Endothelial cell (in vitro differentiated cells): ENCODE measurements around the gene CNKSR1. TPM values are rescaled to one million over a fixed set of nuclear protein-coding genes. Genes with fewer than 3 reads are reported as not detected.
A peak's percentile ranks its signal among the peaks of the same experiment; 100 is the strongest.

Experiments
- DNase-seq: peaks from one replicate; pipeline ENCODE4 v3.0.0; 2021; ENCODE audit warnings: low spot score
- H3K27ac Mint-ChIP-seq: one replicate; pipeline ENCODE4 v1.8.0; 2021; ENCODE audit warnings: mixed read lengths, inconsistent platforms; ENCODE audit not compliant: unreplicated experiment
- H3K27me3 Mint-ChIP-seq: one replicate; pipeline ENCODE4 v1.8.0; 2021; ENCODE audit warnings: mild to moderate bottlenecking, moderate library complexity, mixed read lengths, inconsistent platforms; ENCODE audit not compliant: unreplicated experiment
- H3K36me3 Mint-ChIP-seq: one replicate; pipeline ENCODE4 v1.8.0; 2021; ENCODE audit warnings: mild to moderate bottlenecking, low read depth, mixed read lengths, inconsistent platforms; ENCODE audit not compliant: unreplicated experiment
- H3K4me1 Mint-ChIP-seq: one replicate; pipeline ENCODE4 v1.8.0; 2021; ENCODE audit warnings: mild to moderate bottlenecking, mixed read lengths, inconsistent platforms; ENCODE audit not compliant: unreplicated experiment
- H3K4me3 Mint-ChIP-seq: one replicate; pipeline ENCODE4 v1.8.0; 2021; ENCODE audit warnings: mild to moderate bottlenecking, mixed read lengths, inconsistent platforms; ENCODE audit not compliant: unreplicated experiment
- H3K9me3 Mint-ChIP-seq: one replicate; pipeline ENCODE4 v1.8.0; 2021; ENCODE audit warnings: mixed read lengths, inconsistent platforms; ENCODE audit not compliant: unreplicated experiment
- CTCF ChIP-seq: fragments of 200-600 bp; sonication (generic); IDR thresholded peaks from one replicate; pipeline ENCODE4 v1.5.0; 2021; ENCODE audit warnings: antibody characterized with exemption; ENCODE audit not compliant: unreplicated experiment
- total RNA-seq: library from RNA; stranded (reverse); fragmentation: NEBNext Ultra II Directional; extraction: Animal tissue kit (Norgen Biotek cat#: 25700); gene quantifications from one replicate; pipeline ENCODE4 v1.2.1, GENCODE V29; 2021; ENCODE audit not compliant: unreplicated experiment

The CNKSR1 gene
- total RNA-seq, 1 donor from 2014 or later = 10.0 TPM

- DNase-seq = no peak
Observed at GRCh38 chr1:26184883-26185282, 7.6 kb downstream of the CNKSR1 start.

GRCh38 chr1:26187882-26188281 is 10.6 kb downstream of the CNKSR1 start:
- TF ChIP-seq CTCF = no peak
- Mint-ChIP-seq H3K27me3 (no peaks in the 10 kb centered on the region), H3K4me1 (no peaks in the 10 kb centered on the region)

More at GRCh38 chr1:26184883-26185282, 7.6 kb downstream of the CNKSR1 start:
- no peaks in the 10 kb centered on the region for H3K9me3 Mint-ChIP-seq
- H3K27me3 Mint-ChIP-seq = no peaks in the 10 kb centered on the region
- no peak overlapping the region for H3K27ac Mint-ChIP-seq
- TF ChIP-seq CTCF = no peak
- H3K36me3 Mint-ChIP-seq = peaks cover 15% of the 10 kb centered on the region
- H3K4me1 Mint-ChIP-seq = no peaks in the 10 kb centered on the region
- no peak overlapping the region for H3K4me3 Mint-ChIP-seq

GRCh38 chr1:26188477-26188876 is 11.2 kb downstream of the CNKSR1 start:
- no peak for TF ChIP-seq CTCF
- Mint-ChIP-seq H3K36me3 (peaks cover 10% of the 10 kb centered on the region), H3K27ac (no peak overlapping the region), H3K4me1 (no peaks in the 10 kb centered on the region), H3K9me3 (no peaks in the 10 kb centered on the region), H3K4me3 (no peak overlapping the region), H3K27me3 (no peaks in the 10 kb centered on the region)
- DNase-seq = no peak

More at GRCh38 chr1:26187882-26188281, 10.6 kb downstream of the CNKSR1 start:
- Mint-ChIP-seq H3K9me3 (no peaks in the 10 kb centered on the region), H3K36me3 (peaks cover 10% of the 10 kb centered on the region), H3K27ac (no peak overlapping the region), H3K4me3 (no peak overlapping the region)
- no peak for DNase-seq

GRCh38 chr1:26189331-26189730 is 12.0 kb downstream of the CNKSR1 start:
- DNase-seq = no peak
- H3K27ac Mint-ChIP-seq = no peak overlapping the region
- H3K9me3 Mint-ChIP-seq = no peaks in the 10 kb centered on the region
- TF ChIP-seq CTCF = no peak
- H3K36me3 Mint-ChIP-seq = peaks cover 10% of the 10 kb centered on the region
- H3K4me3 Mint-ChIP-seq = peak overlapping the region; percentile 54
- no peaks in the 10 kb centered on the region for H3K27me3 Mint-ChIP-seq
- no peaks in the 10 kb centered on the region for H3K4me1 Mint-ChIP-seq

- Mint-ChIP-seq H3K4me1 (no peaks in the 10 kb centered on the region), H3K9me3 (no peaks in the 10 kb centered on the region), H3K27ac (no peak overlapping the region), H3K4me3 (peak overlapping the region; percentile 54), H3K27me3 (no peaks in the 10 kb centered on the region), H3K36me3 (peaks cover 10% of the 10 kb centered on the region)
- no peak for DNase-seq
- no peak for TF ChIP-seq CTCF
Observed at GRCh38 chr1:26189751-26190275, 12.5 kb downstream of the CNKSR1 start.
